ENCODE measurements around the gene CGB1.
"Not testable (repeated sequence)": the region's sequence is repeated elsewhere in the genome, so short reads cannot be mapped to it uniquely, and the experiment has no call there.

DNA sequence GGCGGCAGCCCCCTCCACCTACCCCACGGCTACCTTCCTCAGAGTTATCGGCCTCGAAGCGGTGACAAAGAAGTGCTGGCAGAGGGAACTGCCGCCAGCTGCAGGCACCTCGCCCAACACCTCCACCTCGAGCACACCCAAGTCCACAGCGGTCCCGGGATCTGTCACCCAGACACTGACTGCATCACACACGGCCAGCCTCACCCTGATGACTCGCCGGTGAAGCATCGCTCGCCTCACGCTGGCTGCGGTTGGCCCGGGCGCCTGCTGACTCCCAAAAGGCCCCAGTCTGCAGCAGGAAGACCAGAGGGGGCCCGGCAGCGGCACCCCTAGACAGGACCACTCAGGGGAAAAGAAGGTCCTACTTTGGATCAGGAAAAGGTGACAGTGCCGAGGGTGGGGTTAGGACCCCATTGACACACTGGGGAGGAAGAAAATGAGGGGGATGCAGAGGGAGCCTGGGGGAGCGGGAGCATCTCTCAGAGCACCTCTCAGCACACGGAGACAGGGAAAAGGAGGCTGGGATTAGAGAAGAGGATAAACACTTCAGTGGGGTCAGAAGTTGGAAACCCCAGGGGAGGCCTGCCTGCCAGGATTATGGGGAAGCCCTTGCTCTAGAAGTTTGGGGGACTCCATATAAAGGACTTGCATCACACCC, 13.8 kb upstream of the CGB1 start:
- TF ChIP-seq, protein P1, sequence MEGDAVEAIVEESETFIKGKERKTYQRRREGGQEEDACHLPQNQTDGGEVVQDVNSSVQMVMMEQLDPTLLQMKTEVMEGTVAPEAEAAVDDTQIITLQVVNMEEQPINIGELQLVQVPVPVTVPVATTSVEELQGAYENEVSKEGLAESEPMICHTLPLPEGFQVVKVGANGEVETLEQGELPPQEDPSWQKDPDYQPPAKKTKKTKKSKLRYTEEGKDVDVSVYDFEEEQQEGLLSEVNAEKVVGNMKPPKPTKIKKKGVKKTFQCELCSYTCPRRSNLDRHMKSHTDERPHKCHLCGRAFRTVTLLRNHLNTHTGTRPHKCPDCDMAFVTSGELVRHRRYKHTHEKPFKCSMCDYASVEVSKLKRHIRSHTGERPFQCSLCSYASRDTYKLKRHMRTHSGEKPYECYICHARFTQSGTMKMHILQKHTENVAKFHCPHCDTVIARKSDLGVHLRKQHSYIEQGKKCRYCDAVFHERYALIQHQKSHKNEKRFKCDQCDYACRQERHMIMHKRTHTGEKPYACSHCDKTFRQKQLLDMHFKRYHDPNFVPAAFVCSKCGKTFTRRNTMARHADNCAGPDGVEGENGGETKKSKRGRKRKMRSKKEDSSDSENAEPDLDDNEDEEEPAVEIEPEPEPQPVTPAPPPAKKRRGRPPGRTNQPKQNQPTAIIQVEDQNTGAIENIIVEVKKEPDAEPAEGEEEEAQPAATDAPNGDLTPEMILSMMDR (IDR thresholded peaks at IDR 0.05) = not testable (repeated sequence)
- TF ChIP-seq EP300 (IDR thresholded peaks at IDR 0.05) = not testable (repeated sequence)

Data from tibial nerve (tissue), 4 donors.